ENCODE data around the gene EIF3A. TPM values are rescaled to one million over a fixed set of nuclear protein-coding genes. Genes with fewer than 3 reads are reported as not detected.

The EIF3A gene
- total RNA-seq, 2 donors from 2014 or later: 82.2 to 101 TPM

- DNase-seq (ENCODE audit: low spot score): no peak
- intact Hi-C loops (cut with DNase I): no loop called here
These were observed 90.3 kb downstream of the EIF3A start for GRCh38 chr10:118990326-118990725.

GRCh38 chr10:118986815-118987790 is 93.5 kb downstream of the EIF3A start:
- DNase-seq (ENCODE audit: low spot score): no peak
- intact Hi-C loops (cut with DNase I): loop anchor here in 1 of 2 donors (5.0 kb wide), 1 partner anchor 310 kb away; no protein-coding TSS in a partner anchor

DNA sequence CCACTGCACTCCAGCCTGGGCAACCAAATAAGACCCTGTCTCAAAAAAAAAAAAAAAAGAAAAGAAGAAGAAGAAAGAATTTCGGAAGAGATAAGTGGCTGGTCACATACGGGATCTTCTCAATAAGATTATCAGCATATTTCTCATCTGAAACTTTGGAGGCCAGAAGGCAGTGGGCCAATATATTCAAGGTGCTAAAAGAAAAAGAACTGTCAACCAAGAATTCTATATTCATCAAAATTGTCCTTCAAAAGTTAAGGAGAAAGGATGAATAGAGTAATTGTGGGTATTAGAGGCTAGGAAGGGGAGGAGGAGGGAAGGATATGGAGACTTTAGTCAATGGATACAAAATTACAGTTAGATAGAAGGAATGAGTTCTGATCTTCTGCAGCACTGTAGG is 95.0 kb downstream of the EIF3A start:
- intact Hi-C loops (cut with DNase I): loop anchor here in 1 of 2 donors (5.0 kb wide), 1 partner anchor 312 kb away; no protein-coding TSS in a partner anchor
- DNase-seq (ENCODE audit: low spot score): no peak

Other genes starting within 250 kb of the EIF3A start
- 1 to 10 TPM; 1.5 to 1.8 TPM for gene NANOS1, start 51.1 kb downstream of the EIF3A start, total RNA-seq
- 10 to 100 TPM; 19.5 to 25.9 TPM for gene DENND10, start 23.3 kb upstream of the EIF3A start, total RNA-seq
- 10 to 100 TPM; 10.8 to 13.5 TPM for gene SFXN4, start 84.9 kb upstream of the EIF3A start, total RNA-seq
- 100 to 1,000 TPM in 1 of 2 donors, 10 to 100 TPM in 1; 95.8 to 106 TPM for gene PRDX3, start 98.0 kb upstream of the EIF3A start, total RNA-seq
- 10 to 100 TPM; 40.0 to 57.5 TPM for gene GRK5, start 126.8 kb upstream of the EIF3A start, total RNA-seq

Data from posterior vena cava (tissue), 2 donors.